ENCODE data around the gene LEKR1.

The LEKR1 gene

GRCh38 chr3:157078811-157079185, 252.6 kb downstream of the LEKR1 start:
- no peaks in the 10 kb centered on the region for H3K36me3 ChIP-seq
- H3K27ac ChIP-seq, result no peak overlapping the region
- no peaks in the 10 kb centered on the region for H3K9me3 ChIP-seq (ENCODE audit: severe bottlenecking)
- H3K4me3 ChIP-seq (ENCODE audit: low read depth, low read length), result no peak overlapping the region
- no peak for TF ChIP-seq CTCF (IDR thresholded peaks at IDR 0.05; ENCODE audit: low read depth, low read length)
- H3K27me3 ChIP-seq (ENCODE audit: insufficient read depth, low read depth, severe bottlenecking), result no peaks in the 10 kb centered on the region
- DNase-seq, result no peak

GRCh38 chr3:157079676-157080369, 253.7 kb downstream of the LEKR1 start:
- TF ChIP-seq CTCF (IDR thresholded peaks at IDR 0.05; ENCODE audit: low read depth, low read length), result no peak
- Histone ChIP-seq H3K4me3 (ENCODE audit: low read depth, low read length) (no peak overlapping the region), H3K27ac (no peak overlapping the region), H3K9me3 (ENCODE audit: severe bottlenecking) (no peaks in the 10 kb centered on the region), H3K36me3 (no peaks in the 10 kb centered on the region), H3K27me3 (ENCODE audit: insufficient read depth, low read depth, severe bottlenecking) (no peaks in the 10 kb centered on the region)
- DNase-seq, result no peak

- peak; percentile 94 for TF ChIP-seq CTCF (IDR thresholded peaks at IDR 0.05; ENCODE audit: low read depth, low read length)
- Histone ChIP-seq H3K4me3 (ENCODE audit: low read depth, low read length) (no peak overlapping the region), H3K27ac (no peak overlapping the region), H3K27me3 (ENCODE audit: insufficient read depth, low read depth, severe bottlenecking) (no peaks in the 10 kb centered on the region), H3K9me3 (ENCODE audit: severe bottlenecking) (no peaks in the 10 kb centered on the region), H3K36me3 (no peaks in the 10 kb centered on the region)
- DNase-seq, result peak; percentile 90
Observed at GRCh38 chr3:157081626-157082210, 255.6 kb downstream of the LEKR1 start.

GRCh38 chr3:157082305-157082982, 256.3 kb downstream of the LEKR1 start:
- no peak overlapping the region for H3K4me3 ChIP-seq (ENCODE audit: low read depth, low read length)

GRCh38 chr3:157083824-157084223, 257.7 kb downstream of the LEKR1 start:
- Histone ChIP-seq H3K27ac (no peak overlapping the region), H3K4me3 (ENCODE audit: low read depth, low read length) (no peak overlapping the region), H3K36me3 (no peaks in the 10 kb centered on the region), H3K27me3 (ENCODE audit: insufficient read depth, low read depth, severe bottlenecking) (no peaks in the 10 kb centered on the region), H3K9me3 (ENCODE audit: severe bottlenecking) (no peaks in the 10 kb centered on the region)
- no peak for TF ChIP-seq CTCF (IDR thresholded peaks at IDR 0.05; ENCODE audit: low read depth, low read length)
- DNase-seq, result no peak

More at GRCh38 chr3:157082305-157082982, 256.3 kb downstream of the LEKR1 start:
- no peak for DNase-seq
- Histone ChIP-seq H3K36me3 (no peaks in the 10 kb centered on the region), H3K27ac (no peak overlapping the region), H3K9me3 (ENCODE audit: severe bottlenecking) (no peaks in the 10 kb centered on the region), H3K27me3 (ENCODE audit: insufficient read depth, low read depth, severe bottlenecking) (no peaks in the 10 kb centered on the region)
- TF ChIP-seq CTCF (IDR thresholded peaks at IDR 0.05; ENCODE audit: low read depth, low read length), result no peak

Data from WERI-Rb-1 (cell line).